Endothelial cell of umbilical vein (primary cell): ENCODE data around the gene GTF2F1. TPM values are rescaled to one million over a fixed set of nuclear protein-coding genes. Genes with fewer than 3 reads are reported as not detected.

Experiments
- BruUV-seq: library from RNA; stranded (reverse); fragments of 400-500 nt; replicated peaks from 2 replicates; lab custom pipeline; 2021; lab: Mats Ljungman, UMichigan
- CTCF ChIA-PET: fragments of 300-600, 350-600 bp; sonication (Branson Sonifier 250); formaldehyde crosslinking; loops from one replicate; lab custom pipeline; 2021; ENCODE audit warnings: antibody characterized with exemption, inconsistent platforms; lab: Charles Lee
- POLR2A ChIA-PET: fragments of 300-600, 350-600 bp; sonication (Branson Sonifier 250); formaldehyde crosslinking; loops from one replicate; lab custom pipeline; 2021; ENCODE audit warnings: antibody characterized with exemption, inconsistent platforms; lab: Charles Lee
- DNase-seq: peaks from one replicate; pipeline ENCODE4 v3.0.0-alpha.2; 2011; ENCODE audit warnings: low read depth, low spot score
- FAIRE-seq: peaks from 2 replicates; lab custom pipeline; 2011; peaks lifted over from hg19 to GRCh38; lab: Jason Lieb, UNC
- H2AFZ ChIP-seq: 2 replicates; pipeline ENCODE4 v1.6.0; 2012; ENCODE audit warnings: low read depth, low read length, control low read depth, inconsistent platforms
- H3K27ac ChIP-seq: 2 replicates; pipeline ENCODE4 v1.5.1; 2011; ENCODE audit warnings: low read depth, mild to moderate bottlenecking, control low read depth, low read length, moderate library complexity; ENCODE audit not compliant: insufficient read depth
- H3K27me3 ChIP-seq, 2 experiments: 2 replicates each; pipeline versions ENCODE4 v1.6.0 to v1.6.1; 2011; ENCODE audit warnings: low read length in 2 of 2, mixed read lengths in 1 of 2; ENCODE audit not compliant: control insufficient read depth in 2 of 2, insufficient read depth in 2 of 2
- H3K36me3 ChIP-seq, 2 experiments: 2 replicates in 1 of 2; 3 replicates in 1 of 2; pipeline ENCODE4 v1.5.1; 2011; ENCODE audit warnings: low read length in 2 of 2, mild to moderate bottlenecking in 1 of 2, moderate library complexity in 1 of 2; ENCODE audit not compliant: control insufficient read depth in 2 of 2, insufficient read depth in 2 of 2; ENCODE audit errors: extremely low read depth in 1 of 2
- H3K4me1 ChIP-seq: 3 replicates; pipeline ENCODE4 v1.5.1; 2011; ENCODE audit warnings: mild to moderate bottlenecking, low read length; ENCODE audit not compliant: control insufficient read depth, insufficient read depth; ENCODE audit errors: extremely low read depth
- H3K4me2 ChIP-seq: 2 replicates; pipeline ENCODE4 v1.6.1; 2011; ENCODE audit warnings: low read length, control low read depth, mixed read lengths; ENCODE audit not compliant: insufficient read depth
- H3K4me3 ChIP-seq, 3 experiments: fragments of 200-600 bp in 1 of 3; sonication (generic), shearing (Covaris generic) in 1 of 3; replicated peaks in 1 of 3; 2 replicates each; pipeline ENCODE4 v1.5.1; 2011 to 2016; ENCODE audit warnings: control low read depth in 3 of 3, low read length in 3 of 3, mild to moderate bottlenecking in 2 of 3, inconsistent platforms in 1 of 3, low read depth in 1 of 3, moderate library complexity in 1 of 3; ENCODE audit not compliant: insufficient read depth in 1 of 3
- H3K79me2 ChIP-seq: 2 replicates; pipeline ENCODE4 v1.6.0; 2012; ENCODE audit warnings: low read length, inconsistent platforms; ENCODE audit not compliant: control insufficient read depth, insufficient read depth
- H3K9ac ChIP-seq: replicated peaks from 2 replicates; pipeline ENCODE3; 2011; ENCODE audit warnings: low read length, control low read depth; ENCODE audit not compliant: insufficient read depth; ENCODE audit errors: extremely low read depth
- H3K9me1 ChIP-seq: replicated peaks from 3 replicates; pipeline ENCODE4 v1.6.0; 2011; ENCODE audit warnings: mild to moderate bottlenecking, low read length; ENCODE audit not compliant: control insufficient read depth, insufficient read depth; ENCODE audit errors: extremely low read depth
- H3K9me3 ChIP-seq: replicated peaks from 2 replicates; pipeline ENCODE4 v1.5.1; 2012; ENCODE audit warnings: low read length, inconsistent platforms; ENCODE audit not compliant: control insufficient read depth, insufficient read depth
- H4K20me1 ChIP-seq: replicated peaks from 2 replicates; pipeline ENCODE3; 2011; ENCODE audit warnings: mild to moderate bottlenecking, low read length; ENCODE audit not compliant: control insufficient read depth, insufficient read depth; ENCODE audit errors: extremely low read depth
- EZH2 ChIP-seq: IDR thresholded peaks from 2 replicates; pipeline ENCODE4 v1.6.1; 2012; ENCODE audit warnings: borderline replicate concordance, low read depth, mild to moderate bottlenecking, moderate library complexity, low read length, inconsistent platforms; ENCODE audit not compliant: severe bottlenecking
- FOS ChIP-seq: IDR thresholded peaks from 2 replicates; pipeline ENCODE4 v1.6.1; 2011; ENCODE audit warnings: mild to moderate bottlenecking, low read length, moderate library complexity, borderline replicate concordance; ENCODE audit not compliant: insufficient read depth
- GATA2 ChIP-seq: IDR thresholded peaks from 2 replicates; pipeline ENCODE4 v1.7.0; 2011; ENCODE audit warnings: low read depth, mild to moderate bottlenecking, moderate library complexity, mixed read lengths, low read length; ENCODE audit not compliant: insufficient read length, insufficient read depth
- JUN ChIP-seq: IDR thresholded peaks from 2 replicates; pipeline ENCODE4 v1.6.1; 2011; ENCODE audit warnings: borderline replicate concordance, low read depth; ENCODE audit not compliant: insufficient read length, insufficient read depth
- MYC ChIP-seq: IDR thresholded peaks from one replicate; pipeline ENCODE4 v1.6.1; 2011; ENCODE audit warnings: mild to moderate bottlenecking, low read depth, low read length
- POLR2A ChIP-seq: IDR thresholded peaks from 2 replicates; pipeline ENCODE4 v1.6.1; 2012; ENCODE audit warnings: low read depth, mild to moderate bottlenecking, control low read depth, low read length
- POLR2AphosphoS5 ChIP-seq: IDR thresholded peaks from 2 replicates; pipeline ENCODE4 v1.6.1; 2012; ENCODE audit warnings: low read depth, mild to moderate bottlenecking, control low read depth, low read length, moderate library complexity; ENCODE audit not compliant: insufficient read depth
- dilution Hi-C: fragments of 300-500 bp; cut with MboI; formaldehyde crosslinking; loops from one replicate; pipeline ENCODE4 v1.15.0; 2019; ENCODE audit warnings: low sequenced_read_pairs; ENCODE audit not compliant: extremely low pct_ligation_motif_present
- intact Hi-C: fragments of 100-400 bp; cut with micrococcal nuclease; formaldehyde crosslinking; loops from one replicate; pipeline ENCODE4 v1.10.0; 2022
- polyA plus RNA-seq, 4 experiments: library from polyadenylated mRNA; depleted of rRNA in 3 of 4; stranded (reverse) in 3 of 4; unstranded in 1 of 4; fragments of >200 nt; gene quantifications; 2 replicates each; pipeline versions ENCODE4 v1.2.1 to v1.2.3, GENCODE V29; 2011 to 2012; ENCODE audit warnings: missing spikeins in 1 of 4
- total RNA-seq: library from RNA; stranded (reverse); gene quantifications from 2 replicates; pipeline ENCODE4 v1.2.3, GENCODE V29; 2021
- TF ChIP-seq, protein P1 (sequence below): IDR thresholded peaks from 2 replicates; pipeline ENCODE4 v1.6.1; 2011; ENCODE audit not compliant: insufficient read depth, insufficient read length
- TF ChIP-seq, protein P2 (sequence below), 2 donors: IDR thresholded peaks; 1 replicate in 1 of 2; 2 replicates in 1 of 2; pipeline ENCODE4 v1.5.1; 2011; ENCODE audit warnings: low read length in 2 of 2, mild to moderate bottlenecking in 2 of 2, moderate library complexity in 2 of 2, control low read depth in 1 of 2, inconsistent platforms in 1 of 2, low read depth in 1 of 2; ENCODE audit not compliant: insufficient read depth in 1 of 2; ENCODE audit errors: extremely low read depth in 1 of 2

GTF2F1 gene
- total and polyA plus RNA-seq, 2 donors (not counting 3 experiments of a cell fraction or from before 2014, with no cell fraction given) = 44.8 to 56.4 TPM

DNA sequence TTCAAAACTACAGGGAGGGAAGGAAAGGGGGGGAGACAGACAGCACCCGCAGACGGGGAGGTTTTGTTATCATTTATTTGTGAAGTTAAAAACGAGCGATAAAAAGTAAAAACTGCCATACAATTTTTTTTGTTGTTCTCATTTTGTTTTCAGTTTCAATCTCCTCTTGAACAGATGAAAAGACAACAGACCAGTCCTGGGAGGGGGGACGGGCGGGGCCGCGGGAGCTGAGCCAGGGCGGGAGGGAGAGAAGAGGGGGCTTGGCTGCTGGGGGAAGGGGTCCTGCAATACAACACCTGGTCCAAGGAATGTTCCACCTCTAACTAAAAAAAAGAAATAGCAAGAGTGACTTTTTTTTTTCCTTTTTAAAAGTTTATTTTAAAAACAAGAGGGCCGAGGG lies 20.3 kb upstream of the GTF2F1 start:
- ChIA-PET POLR2A (no interaction called here), CTCF (no interaction called here)
- DNase-seq = no peak
- H3K9me3 ChIP-seq = no peaks in the 10 kb centered on the region
- H3K4me2 ChIP-seq = no peak overlapping the region
- dilution Hi-C loops = no loop called here
- BruUV-seq = no TSS peak
- H4K20me1 ChIP-seq = no peaks in the 10 kb centered on the region
- H3K4me1 ChIP-seq = no peaks in the 10 kb centered on the region
- no peak overlapping the region for H2AFZ ChIP-seq
- no peak for FAIRE-seq
- H3K27me3 ChIP-seq = no peaks in the 10 kb centered on the region
- H3K9ac ChIP-seq = no peak overlapping the region
- H3K36me3 ChIP-seq = peaks cover 19 to 35% of the 10 kb centered on the region in 2 experiments
- no peak overlapping the region for H3K27ac ChIP-seq
- H3K4me3 ChIP-seq = no peak overlapping the region
- H3K9me1 ChIP-seq = no peaks in the 10 kb centered on the region
- no peaks in the 10 kb centered on the region for H3K79me2 ChIP-seq
- intact Hi-C loops = no loop called here
- TF ChIP-seq MYC (no peak), POLR2A (no peak), JUN (no peak), EZH2 (no peak), FOS (no peak)
- TF ChIP-seq, protein P1, sequence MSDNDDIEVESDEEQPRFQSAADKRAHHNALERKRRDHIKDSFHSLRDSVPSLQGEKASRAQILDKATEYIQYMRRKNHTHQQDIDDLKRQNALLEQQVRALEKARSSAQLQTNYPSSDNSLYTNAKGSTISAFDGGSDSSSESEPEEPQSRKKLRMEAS = no peak

DNA sequence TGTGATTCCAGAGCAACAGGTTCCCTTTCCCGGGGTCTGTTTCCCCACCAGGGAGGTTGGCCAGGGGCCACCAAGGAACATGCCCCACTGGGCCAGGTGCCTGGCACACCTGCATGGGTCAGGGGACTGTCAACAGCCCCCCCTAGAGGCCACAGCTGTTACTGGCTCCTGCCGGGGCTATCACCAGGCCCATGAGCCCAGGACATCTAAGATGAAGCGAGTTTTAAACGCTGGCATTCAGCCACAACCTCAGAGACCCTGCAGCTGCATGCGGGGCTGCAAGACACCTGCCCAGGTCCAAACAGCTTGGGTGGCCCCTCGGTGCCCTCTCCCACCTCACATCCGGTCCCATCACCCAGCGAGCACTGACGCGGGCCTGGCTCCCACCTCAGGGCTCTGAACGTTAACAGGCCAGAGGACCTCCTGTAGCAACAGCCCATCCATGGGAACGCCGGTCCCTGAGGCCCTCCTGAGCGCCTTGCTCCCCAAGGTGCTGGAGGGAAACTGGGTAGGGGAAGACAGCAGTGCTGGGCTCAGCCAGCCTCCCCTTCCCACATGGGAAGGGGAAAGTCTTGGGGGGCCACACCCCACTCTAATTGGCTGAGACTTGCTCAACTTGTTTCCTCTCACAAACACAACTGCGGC lies 19.6 kb upstream of the GTF2F1 start:
- Histone ChIP-seq H3K36me3 (peaks cover 14 to 28% of the 10 kb centered on the region in 2 experiments), H3K9me1 (no peaks in the 10 kb centered on the region), H3K9ac (no peak overlapping the region), H3K27ac (no peak overlapping the region), H4K20me1 (no peaks in the 10 kb centered on the region), H3K9me3 (no peaks in the 10 kb centered on the region), H3K27me3 (no peaks in the 10 kb centered on the region), H3K4me3 (no peak overlapping the region), H2AFZ (no peak overlapping the region), H3K4me1 (no peaks in the 10 kb centered on the region), H3K79me2 (no peaks in the 10 kb centered on the region), H3K4me2 (no peak overlapping the region)
- dilution Hi-C loops = no loop called here
- DNase-seq (no peak), FAIRE-seq (no peak)
- ChIA-PET CTCF (interaction anchor here (1.0 kb wide), 1 partner anchor 12 kb away, joined by 5 read pairs; the partner anchor contains the start of gene KHSRP), POLR2A (no interaction called here)
- intact Hi-C loops = no loop called here
- TF ChIP-seq GATA2 (no peak), POLR2AphosphoS5 (peak; percentile 23), POLR2A (peak; percentile 14), JUN (no peak)
- TF ChIP-seq, protein P2, sequence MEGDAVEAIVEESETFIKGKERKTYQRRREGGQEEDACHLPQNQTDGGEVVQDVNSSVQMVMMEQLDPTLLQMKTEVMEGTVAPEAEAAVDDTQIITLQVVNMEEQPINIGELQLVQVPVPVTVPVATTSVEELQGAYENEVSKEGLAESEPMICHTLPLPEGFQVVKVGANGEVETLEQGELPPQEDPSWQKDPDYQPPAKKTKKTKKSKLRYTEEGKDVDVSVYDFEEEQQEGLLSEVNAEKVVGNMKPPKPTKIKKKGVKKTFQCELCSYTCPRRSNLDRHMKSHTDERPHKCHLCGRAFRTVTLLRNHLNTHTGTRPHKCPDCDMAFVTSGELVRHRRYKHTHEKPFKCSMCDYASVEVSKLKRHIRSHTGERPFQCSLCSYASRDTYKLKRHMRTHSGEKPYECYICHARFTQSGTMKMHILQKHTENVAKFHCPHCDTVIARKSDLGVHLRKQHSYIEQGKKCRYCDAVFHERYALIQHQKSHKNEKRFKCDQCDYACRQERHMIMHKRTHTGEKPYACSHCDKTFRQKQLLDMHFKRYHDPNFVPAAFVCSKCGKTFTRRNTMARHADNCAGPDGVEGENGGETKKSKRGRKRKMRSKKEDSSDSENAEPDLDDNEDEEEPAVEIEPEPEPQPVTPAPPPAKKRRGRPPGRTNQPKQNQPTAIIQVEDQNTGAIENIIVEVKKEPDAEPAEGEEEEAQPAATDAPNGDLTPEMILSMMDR (IDR thresholded peaks at IDR 0.05; ENCODE audit: extremely low read depth in 1 of 2, insufficient read depth in 1 of 2, low read depth in 1 of 2, low read length in 2 of 2) = peak; percentile 49 to 72
- BruUV-seq = no TSS peak
